Left ventricle myocardium superior (tissue), 1 donor: ENCODE data around the gene HSD17B7. TPM values are rescaled to one million over a fixed set of nuclear protein-coding genes. Genes with fewer than 3 reads are reported as not detected.
"Not testable (repeated sequence)": the region's sequence is repeated elsewhere in the genome, so short reads cannot be mapped to it uniquely, and the experiment has no call there.

ENCODE experiments used
- ATAC-seq: fragments of 200-7000 bp; cut with Tn5 transposase; one replicate; pipeline ENCODE4 v1.9.1; 2020; ENCODE audit warnings: mild to moderate bottlenecking, moderate library complexity
- DNase-seq: peaks from one replicate; pipeline ENCODE4 v3.0.0-alpha.2; 2020
- intact Hi-C: fragments of 100-400 bp; cut with micrococcal nuclease; formaldehyde crosslinking; loops from one replicate; pipeline ENCODE4 v1.11.0; 2022
- total RNA-seq: library from RNA; stranded (reverse); fragmentation: NEBNext Ultra II Directional; extraction: Animal tissue kit (Norgen Biotek cat#: 25700); gene quantifications from one replicate; pipeline ENCODE4 v1.2.1, GENCODE V29; 2021
- donor health status: DM: no; HTN: yes; CAD: no; lungs with severe emphysema.

HSD17B7 gene
- total RNA-seq, 1 donor from 2014 or later = 2.6 TPM

DNA sequence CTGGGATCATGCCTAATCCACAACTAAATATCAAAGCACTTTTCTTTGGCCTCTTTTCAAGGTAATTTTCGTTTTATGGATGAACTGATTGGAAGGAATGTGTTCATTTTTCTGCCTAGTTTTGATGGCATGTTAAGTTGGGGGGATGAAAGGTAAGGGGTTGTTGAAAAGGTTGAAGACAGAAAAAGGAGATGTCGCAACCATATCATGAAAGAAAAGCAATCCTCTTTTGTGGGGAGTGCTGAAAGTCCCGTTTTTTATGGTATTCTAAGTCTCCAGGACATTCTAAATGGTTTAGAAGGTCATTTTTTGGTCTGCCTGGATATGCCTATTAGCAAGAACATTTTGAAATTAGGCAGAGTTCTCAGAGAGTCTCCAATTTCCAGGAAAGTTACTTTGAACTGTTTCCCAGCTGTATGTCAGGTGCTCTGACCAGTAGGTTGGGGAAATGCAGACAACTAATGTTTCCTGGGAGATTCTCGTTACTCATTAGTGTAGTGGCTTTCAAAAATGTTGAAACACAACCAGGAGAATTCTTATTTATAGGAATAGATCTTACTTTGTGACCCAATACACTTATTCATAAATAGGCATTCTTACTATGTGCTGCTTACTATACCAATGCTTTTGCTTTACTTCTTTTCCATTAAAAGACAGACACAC, 6.2 kb downstream of the HSD17B7 start:
- ATAC-seq, DNase-seq, intact Hi-C loops: not testable (repeated sequence)

DNA sequence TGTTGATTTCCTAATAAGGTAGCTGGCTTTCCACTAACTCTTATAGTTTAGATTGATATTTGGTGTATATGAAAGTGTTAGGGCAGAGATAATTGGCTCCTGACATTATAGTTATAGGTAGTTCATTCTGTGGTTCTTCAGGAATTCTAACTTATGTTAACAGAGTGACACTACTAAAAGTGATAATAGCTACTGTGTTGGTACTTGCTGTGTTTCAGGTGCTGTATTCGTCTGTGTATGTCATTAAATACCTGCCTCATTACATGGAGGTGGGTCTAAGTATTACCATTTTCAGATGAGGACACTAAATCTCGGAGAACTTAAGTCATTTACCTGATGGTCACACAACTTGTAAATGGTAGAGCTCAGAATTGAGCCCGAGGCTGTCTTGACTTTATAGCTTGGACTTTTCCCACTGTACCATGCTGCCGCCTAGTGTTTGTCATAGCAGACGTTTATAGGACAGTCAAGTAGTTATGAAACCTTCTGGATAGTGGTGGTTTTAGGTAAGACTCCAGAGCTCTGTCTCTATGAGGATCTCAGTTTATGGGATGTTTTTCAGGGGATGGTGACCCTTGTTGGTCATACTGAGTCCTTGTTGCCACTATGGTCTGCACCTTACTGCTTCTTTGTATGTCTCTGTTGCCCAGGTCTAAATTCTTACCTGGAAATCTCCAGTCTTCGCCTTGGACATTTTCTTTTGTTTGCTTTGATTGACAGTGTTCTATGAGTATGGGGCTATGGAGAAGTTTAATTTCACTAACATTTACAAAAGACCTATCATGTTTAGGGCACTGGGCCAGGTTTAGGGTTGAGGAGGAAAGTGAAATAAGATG, 9.7 kb downstream of the HSD17B7 start:
- ATAC-seq (peak; percentile 92), DNase-seq (peak; percentile 49)
- intact Hi-C loops = loop anchor here (5.0 kb wide), 1 partner anchor 188 kb away; no protein-coding TSS in a partner anchor

DNA sequence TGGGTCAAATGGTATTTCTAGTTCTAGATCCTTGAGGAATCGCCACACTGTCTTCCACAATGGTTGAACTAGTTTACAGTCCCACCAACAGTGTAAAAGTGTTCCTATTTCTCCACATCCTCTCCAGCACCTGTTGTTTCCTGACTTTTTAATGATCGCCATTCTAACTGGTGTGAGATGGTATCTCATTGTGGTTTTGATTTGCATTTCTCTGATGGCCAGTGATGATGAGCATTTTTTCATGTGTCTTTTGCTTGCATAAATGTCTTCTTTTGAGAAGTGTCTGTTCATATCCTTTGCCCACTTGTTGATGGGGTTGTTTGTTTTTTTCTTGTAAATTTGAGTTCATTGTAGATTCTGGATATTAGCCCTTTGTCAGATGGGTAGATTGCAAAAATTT, 17.0 kb downstream of the HSD17B7 start:
- ATAC-seq, intact Hi-C loops, DNase-seq: not testable (repeated sequence)

DNA sequence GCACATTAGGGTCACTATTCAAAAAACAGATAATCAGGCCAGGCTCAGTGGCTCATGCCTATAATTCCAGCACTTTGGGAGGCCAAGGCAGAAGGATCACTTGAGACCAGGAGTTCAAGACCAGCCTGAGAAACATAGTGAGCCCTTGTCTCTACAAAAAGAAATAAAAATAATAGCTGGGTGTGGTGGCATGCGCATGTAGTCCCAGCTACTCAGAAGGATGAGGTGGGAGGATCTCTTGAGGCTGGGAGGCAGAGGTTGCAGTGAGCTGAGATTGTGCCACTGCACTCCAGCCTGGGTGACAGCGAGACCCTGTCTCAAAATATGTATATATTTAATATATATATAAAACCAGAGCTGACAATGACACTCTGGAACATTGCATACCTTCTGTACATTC, 21.9 kb downstream of the HSD17B7 start:
- ATAC-seq, intact Hi-C loops, DNase-seq: not testable (repeated sequence)

DNA sequence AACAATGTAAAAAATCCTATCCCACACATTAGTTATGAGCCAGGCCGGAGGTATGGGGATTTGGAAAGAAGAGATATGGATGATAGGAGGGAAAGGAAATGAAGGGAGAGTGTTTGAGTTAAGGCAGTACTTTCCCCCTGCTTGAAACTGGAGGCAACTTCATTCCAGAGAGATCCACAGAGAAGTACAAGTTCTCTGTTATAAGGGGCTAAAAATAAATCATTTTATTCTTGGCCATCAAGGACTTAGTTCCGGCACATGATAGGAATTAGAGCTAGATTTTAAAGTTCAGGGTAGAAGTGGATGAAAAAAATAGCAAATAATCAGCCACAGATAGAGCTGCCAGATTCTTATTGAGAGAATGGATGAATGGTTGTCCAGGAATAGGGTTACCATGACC, 27.6 kb downstream of the HSD17B7 start:
- peak; percentile 60 for ATAC-seq
- intact Hi-C loops, DNase-seq: not testable (repeated sequence)

DNA sequence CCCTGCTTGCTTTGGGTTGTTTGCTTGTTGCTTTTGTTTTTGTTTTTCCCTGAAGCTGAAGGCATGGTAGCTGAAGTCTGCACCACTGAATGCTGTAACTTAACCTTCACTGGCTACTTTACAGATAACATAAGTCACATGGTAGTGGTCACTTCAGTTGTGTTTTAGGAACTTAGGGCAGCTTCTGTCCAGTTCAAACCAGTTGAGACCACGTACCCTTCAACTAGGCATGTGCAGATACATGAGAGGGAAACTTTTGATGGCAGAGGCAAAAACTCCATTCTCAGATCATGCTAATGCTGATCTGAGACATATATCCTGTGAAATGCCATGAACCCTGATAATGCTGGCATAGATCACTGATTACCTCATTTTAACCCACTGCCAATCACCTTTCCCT, 28.2 kb downstream of the HSD17B7 start:
- intact Hi-C loops, ATAC-seq, DNase-seq: not testable (repeated sequence)

DNA sequence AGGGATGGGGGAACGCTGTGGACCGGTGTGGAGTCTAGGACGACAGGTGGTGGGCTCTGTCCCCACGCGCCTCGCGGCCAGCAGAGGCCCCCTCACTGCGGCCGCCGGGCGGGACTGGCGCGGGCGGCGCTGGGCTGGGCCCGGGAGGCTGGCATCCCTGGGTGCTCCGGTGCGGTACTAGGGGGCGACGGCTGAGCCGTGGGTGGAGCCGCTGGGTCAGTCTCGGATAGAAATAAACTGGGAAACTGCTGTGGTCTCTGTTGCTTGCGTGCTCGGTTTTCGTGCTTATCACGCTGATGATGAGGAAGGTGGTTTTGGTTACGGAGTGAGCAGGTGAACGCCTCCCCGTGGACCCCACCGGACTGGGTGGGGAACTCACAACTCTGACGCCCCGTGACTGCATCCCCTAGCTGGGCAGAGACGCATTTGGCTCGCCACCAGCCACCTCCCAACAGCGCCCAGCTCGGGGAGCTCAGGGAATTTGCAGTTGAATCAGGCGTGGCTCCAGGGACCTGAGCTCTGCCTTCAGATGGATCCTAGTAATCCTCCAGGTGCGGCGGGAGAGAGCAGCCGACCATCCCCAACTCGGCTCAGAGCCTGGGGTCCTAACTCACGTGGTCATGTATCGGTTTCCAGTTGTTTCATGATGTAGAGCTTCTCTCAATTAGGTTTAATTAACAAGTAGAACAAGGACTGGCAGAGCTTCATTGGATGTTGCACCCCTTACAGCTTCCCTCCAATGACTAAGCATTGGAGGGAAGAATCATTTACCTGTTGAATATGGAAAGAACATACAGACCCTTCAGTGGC, 32.1 kb downstream of the HSD17B7 start:
- intact Hi-C loops = no loop called here
- ATAC-seq = peak; percentile 66
- DNase-seq = peak; percentile 37

DNA sequence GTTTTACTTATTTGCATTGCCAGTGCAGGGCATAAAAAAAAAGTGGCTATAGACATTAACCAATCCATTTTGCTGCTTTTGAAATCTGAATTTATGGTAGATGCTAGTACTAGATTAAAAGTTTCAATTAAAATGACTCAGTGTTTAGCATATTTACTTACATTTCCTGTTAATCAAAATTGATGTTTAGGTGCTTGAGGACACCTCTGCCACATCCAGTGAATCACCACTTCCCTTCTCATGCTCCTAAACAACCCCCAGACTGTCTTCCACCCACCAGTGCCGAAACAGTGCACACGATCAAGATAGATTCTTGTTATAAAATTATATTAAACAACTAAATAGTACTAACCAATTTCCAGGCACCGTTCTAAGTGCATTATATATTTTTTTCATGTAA, 32.7 kb downstream of the HSD17B7 start:
- DNase-seq (no peak), ATAC-seq (no peak)
- intact Hi-C loops = no loop called here

DNA sequence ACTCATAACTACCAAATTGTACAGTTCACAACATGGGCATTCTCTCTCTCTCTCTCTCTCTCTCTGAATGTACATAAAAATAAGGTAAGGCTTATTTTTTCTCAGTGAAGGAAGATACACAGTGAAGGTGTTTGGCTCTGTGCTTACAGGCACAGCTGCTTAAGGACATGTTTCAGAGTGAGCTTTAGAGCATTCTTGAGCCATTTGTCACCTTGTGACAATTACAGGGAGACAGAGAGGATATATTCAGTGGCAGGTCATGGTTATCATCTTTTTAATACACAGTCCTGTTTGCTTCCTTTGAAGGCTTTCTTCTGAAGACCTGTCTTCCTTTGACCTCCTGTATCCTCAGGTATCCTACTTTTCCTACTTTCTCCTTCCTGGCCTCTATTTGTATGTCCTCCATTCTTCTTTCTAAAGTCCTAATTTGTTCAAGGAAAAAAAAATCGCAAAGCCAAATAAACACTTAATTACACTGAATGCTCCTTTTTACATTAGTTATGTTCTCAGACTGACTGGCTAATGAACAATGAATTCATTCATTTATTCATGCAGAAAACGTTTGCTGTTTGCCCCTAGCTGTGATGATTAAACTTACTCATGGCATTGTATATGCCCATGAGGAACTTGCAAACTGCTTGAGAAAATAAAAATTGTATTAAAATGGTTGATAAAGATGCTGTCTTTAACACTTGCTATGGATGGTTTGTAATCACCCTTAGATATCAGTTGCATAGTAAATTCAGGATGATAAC, 33.4 kb downstream of the HSD17B7 start:
- no peak for ATAC-seq
- no peak for DNase-seq

DNA sequence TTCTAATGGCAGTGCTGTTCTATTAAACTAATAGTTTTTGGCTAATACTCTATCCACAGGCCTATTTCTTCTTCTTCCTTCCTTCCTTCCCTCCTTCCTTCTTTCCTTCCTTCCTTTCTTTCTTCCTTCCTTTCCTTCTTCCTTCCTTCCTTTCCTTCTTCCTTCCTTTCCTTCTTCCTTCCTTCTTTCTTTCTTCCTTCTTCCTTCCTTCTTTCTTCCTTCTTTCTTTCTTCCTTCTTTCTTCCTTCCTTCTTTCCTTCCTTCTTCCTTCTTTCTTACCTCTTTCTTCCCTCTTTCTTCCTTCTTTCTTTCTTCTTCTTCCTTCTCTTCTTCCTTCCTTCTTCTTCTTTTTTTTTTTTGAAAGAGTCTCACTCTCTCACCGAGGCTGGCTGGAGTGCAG, 38.8 kb downstream of the HSD17B7 start:
- DNase-seq (no peak), ATAC-seq (no peak)
- intact Hi-C loops = no loop called here

More for the DNA sequence above, 33.4 kb downstream of the HSD17B7 start:
- intact Hi-C loops = no loop called here

DNA sequence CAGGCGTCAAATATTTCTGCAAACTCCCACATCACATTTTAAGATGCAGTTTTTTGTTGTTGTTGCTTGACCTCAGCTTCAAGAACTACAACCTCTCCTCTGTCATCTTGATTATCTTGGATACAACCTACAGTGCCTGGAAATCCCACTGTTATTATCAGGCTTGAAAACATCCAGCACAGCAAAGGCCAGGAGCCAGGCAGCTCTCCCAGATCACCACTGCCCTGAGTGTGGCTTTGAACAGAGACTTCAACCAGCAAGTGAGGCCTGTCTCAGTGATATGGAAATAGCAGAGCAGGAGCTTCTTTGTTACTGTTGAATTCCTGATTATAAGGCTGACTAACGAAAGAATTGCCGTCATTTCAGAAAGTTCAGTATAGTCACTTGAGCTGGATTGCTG, 42.0 kb downstream of the HSD17B7 start:
- no peak for ATAC-seq
- intact Hi-C loops = no loop called here

DNA sequence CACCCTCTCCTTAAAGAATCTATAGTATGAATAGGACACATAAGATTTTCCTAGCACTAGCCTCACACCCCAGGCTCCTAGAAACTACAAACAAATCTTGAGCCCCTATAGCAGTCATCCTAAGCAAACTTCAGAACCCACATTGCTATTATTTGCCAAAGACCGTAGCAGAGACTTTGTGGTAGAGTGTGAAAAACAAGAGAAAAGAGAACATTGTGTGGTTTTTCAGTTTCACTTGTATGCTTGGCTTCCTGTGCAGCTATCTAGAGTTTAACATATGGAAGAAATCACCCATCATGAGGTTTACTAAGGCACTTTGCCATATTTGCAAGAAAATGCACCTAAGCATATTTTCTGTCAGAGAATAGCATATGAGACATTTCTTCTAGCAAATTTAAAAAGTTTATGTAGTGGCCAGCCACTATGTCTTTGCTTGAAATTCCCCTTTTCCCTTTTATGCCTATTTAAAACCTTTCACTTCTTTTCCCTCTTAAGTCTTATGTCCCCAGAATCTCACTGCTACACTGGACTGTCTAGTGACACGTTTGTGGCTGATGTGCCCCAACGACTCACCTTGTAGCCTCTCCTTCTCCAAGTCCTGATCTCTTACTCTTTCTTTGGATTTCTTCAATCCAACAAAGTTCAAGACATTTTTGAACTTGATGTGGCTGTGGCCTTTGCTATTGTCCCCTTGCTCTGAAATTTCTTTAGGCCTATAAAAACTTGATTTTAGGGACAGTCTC, 44.8 kb downstream of the HSD17B7 start:
- intact Hi-C loops = no loop called here
- no peak for DNase-seq
- ATAC-seq = no peak

More for the DNA sequence above, 42.0 kb downstream of the HSD17B7 start:
- no peak for DNase-seq

DNA sequence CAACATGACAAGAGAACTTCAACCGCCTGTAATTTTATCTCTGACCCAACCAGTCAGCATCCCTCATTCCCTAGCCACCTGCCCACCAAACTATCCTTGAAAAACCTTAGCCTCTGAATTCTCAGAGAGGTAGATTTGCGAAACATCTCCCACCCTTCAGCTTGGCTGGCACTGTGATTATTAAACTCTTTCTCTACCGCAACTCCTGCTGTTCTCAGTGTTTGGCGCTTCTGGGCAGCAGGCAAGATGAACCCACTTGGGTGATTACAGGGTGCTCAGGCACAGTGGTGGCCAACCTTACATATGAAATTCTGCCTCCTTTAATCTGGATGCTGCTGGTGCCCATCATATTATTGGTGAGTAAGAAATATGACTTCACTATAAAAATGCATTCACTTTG, 48.4 kb downstream of the HSD17B7 start:
- DNase-seq (no peak), ATAC-seq (no peak)
- intact Hi-C loops = no loop called here

DNA sequence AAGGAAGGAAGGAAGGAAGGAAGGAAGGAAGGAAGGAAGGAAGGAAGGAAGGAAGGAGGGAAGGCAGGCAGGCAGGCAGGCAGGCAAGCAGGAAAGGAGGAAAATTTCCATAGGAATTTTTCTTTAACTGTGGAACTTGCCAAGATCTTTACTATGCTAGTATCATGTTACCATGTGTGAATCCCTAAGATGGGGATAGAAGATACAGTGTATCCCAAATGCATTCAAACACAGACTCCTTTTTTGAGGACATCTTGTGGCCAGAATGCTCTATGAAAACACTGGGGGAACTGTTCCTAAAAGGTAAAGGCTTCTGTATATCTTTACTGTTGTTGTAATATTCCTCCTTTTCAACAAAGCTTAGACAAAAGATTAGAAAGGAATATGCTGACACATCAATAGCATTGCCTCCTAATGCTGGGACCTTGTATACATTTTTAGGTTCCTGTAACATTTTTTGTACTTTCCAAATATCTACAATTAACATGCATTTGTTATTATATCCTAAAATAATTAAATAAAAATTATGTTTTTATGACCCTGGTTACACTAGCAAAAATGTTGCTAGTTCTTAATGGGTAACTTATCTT, 49.8 kb downstream of the HSD17B7 start:
- DNase-seq = no peak
- intact Hi-C loops = no loop called here
- ATAC-seq = no peak

DNA sequence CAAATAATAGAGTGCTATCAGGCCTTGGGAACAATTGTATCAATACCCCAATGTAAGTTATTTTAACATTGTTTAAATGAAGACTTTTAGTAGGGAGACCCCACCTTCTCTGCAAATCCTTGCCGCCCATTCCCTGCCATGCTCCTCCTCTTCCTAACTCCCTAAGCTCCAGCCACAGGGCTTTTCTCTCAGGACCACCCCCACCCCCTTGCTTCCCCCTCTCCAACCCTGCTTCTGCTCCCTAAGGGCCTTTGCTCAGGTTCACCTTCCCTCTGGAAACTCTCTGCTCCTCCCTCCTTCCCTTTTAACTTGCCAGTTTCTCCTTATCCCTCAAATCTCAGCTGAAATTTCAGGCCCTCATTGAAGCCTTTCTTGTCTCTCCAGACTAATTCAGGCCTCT, 53.7 kb downstream of the HSD17B7 start:
- no peak for DNase-seq
- no peak for ATAC-seq

DNA sequence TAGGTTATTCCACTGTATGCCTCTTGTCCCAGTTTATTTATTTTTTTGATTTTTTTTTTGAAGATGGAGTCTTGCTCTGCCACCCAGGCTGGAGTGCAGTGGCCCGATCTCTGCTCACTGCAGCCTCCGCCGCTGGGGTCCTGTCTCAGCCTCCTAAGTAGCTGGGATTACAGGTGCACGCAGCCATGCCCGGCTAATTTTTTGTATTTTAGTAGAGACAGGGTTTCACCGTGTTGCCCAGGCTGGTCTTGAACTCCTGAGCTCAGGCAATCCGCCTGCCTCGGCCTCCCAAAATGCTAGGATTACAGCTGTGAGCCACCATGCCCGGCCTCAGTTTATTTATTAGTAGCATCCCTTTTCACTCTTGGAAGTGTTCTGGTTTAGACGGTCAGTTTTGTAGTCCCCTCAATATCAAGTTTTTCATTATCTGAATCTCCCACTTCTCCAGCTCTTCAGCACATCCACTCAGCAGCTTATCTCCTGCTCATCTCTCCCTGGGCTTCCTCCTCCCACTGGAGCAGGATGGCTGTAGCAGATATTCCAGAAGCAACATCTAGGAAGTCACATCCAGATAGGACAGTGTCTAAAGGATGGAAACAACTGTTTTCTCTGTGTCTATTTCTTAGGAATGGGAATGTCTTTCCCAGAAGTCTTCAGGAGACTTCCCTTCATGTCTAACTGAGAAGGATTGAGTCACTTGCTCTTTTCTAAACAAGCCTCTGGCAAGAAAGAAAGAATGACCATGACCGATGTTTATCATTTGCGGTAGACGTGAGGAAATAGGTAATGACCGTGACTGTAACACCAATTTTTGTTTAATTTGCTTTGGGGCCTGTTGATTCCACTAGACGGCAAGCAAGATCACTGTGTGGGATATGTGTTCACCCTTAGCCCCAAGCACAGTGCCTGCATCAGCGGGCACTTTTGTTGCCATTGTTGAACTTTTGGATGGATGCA, 56.0 kb downstream of the HSD17B7 start:
- ATAC-seq = no peak
- DNase-seq = no peak
- intact Hi-C loops = no loop called here

More for the DNA sequence above, 53.7 kb downstream of the HSD17B7 start:
- intact Hi-C loops = no loop called here
